Body of pancreas (tissue), 4 donors: ENCODE data around the gene RBM19.

Experiments used
- POLR2A ChIP-seq, 3 donors: fragments of 450-650 bp; IDR thresholded peaks; one replicate each; pipeline ENCODE4 v1.6.1; 2016; ENCODE audit warnings: antibody characterized with exemption in 3 of 3, mild to moderate bottlenecking in 2 of 3
- TF ChIP-seq, protein P1 (sequence below), 7 experiments: fragments of 450-650 bp in 4 of 7; fragments of 200-600 bp in 3 of 7; sonication (generic) in 3 of 7; IDR thresholded peaks; one replicate each; pipeline ENCODE4 v1.5.1; 2016 to 2019; ENCODE audit warnings: antibody characterized with exemption in 7 of 7

DNA sequence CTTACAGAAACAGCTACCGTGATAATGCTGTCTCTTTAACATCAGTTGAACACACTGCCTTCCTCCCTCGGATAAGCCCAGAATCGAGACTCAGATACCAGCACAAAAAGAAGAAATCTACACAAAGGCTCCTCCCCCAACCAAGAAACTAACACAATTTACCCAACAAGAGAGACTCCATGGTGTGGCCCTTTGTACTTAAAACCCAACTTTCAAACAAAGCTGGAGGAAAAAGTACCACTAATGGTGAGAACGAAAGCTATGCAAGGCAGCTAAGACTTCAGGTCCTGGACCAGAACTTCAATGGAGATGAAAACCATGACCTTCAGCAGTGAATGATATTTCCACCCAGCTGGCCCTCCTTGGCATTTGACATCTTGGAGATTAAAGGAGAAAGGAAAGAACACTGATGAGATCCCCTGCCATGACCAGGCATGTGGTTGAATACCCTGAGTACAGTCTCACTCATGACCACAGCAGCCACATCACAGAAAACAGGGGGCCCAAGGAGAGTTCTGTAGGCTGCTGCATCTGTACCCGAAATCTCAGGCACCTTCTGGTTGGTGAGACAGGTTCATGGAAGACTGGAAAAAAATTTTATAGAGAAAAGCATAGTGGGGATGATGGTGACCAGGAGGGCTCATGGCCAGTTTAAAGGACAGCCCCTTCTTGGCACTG, 36.7 kb downstream of the RBM19 start:
- TF ChIP-seq, protein P1, sequence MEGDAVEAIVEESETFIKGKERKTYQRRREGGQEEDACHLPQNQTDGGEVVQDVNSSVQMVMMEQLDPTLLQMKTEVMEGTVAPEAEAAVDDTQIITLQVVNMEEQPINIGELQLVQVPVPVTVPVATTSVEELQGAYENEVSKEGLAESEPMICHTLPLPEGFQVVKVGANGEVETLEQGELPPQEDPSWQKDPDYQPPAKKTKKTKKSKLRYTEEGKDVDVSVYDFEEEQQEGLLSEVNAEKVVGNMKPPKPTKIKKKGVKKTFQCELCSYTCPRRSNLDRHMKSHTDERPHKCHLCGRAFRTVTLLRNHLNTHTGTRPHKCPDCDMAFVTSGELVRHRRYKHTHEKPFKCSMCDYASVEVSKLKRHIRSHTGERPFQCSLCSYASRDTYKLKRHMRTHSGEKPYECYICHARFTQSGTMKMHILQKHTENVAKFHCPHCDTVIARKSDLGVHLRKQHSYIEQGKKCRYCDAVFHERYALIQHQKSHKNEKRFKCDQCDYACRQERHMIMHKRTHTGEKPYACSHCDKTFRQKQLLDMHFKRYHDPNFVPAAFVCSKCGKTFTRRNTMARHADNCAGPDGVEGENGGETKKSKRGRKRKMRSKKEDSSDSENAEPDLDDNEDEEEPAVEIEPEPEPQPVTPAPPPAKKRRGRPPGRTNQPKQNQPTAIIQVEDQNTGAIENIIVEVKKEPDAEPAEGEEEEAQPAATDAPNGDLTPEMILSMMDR (IDR thresholded peaks at IDR 0.05): no peak
- TF ChIP-seq POLR2A (IDR thresholded peaks at IDR 0.05): no peak
